ENCODE measurements around the gene FSTL3. TPM values are rescaled to one million over a fixed set of nuclear protein-coding genes. Genes with fewer than 3 reads are reported as not detected.

FSTL3 gene
- total RNA-seq, 2 experiments from 2014 or later: 3.4 to 7.3 TPM

GRCh38 chr19:681029-682019 is 5.1 kb downstream of the FSTL3 start:
- peak overlapping the region; percentile 87 for H2AFZ ChIP-seq (ENCODE audit: low read length)
- no peaks in the 10 kb centered on the region for H3K79me2 ChIP-seq (ENCODE audit: insufficient read depth, low read depth, low read length)
- intact Hi-C loops (cut with micrococcal nuclease; ENCODE audit: unreplicated experiment): loop anchor here (2.0 to 5.0 kb wide), 2 partner anchors 21 to 51 kb away; no protein-coding TSS in a partner anchor
- peak overlapping the region; percentile 67 for H3K4me3 ChIP-seq (ENCODE audit: low read depth, low read length, poor library complexity, severe bottlenecking)
- H3K4me2 ChIP-seq (ENCODE audit: low read length): peak overlapping the region; percentile 85
- peak overlapping the region; percentile 65 for H3K27ac ChIP-seq (ENCODE audit: low read depth, low read length, poor library complexity, severe bottlenecking)
- TF ChIP-seq, protein P1, sequence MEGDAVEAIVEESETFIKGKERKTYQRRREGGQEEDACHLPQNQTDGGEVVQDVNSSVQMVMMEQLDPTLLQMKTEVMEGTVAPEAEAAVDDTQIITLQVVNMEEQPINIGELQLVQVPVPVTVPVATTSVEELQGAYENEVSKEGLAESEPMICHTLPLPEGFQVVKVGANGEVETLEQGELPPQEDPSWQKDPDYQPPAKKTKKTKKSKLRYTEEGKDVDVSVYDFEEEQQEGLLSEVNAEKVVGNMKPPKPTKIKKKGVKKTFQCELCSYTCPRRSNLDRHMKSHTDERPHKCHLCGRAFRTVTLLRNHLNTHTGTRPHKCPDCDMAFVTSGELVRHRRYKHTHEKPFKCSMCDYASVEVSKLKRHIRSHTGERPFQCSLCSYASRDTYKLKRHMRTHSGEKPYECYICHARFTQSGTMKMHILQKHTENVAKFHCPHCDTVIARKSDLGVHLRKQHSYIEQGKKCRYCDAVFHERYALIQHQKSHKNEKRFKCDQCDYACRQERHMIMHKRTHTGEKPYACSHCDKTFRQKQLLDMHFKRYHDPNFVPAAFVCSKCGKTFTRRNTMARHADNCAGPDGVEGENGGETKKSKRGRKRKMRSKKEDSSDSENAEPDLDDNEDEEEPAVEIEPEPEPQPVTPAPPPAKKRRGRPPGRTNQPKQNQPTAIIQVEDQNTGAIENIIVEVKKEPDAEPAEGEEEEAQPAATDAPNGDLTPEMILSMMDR (conservative IDR thresholded peaks at IDR 0.05; ENCODE audit: low read length): no peak
- TF ChIP-seq EZH2phosphoT487 (IDR thresholded peaks at IDR 0.05; ENCODE audit: borderline replicate concordance, low read depth, low read length): no peak
- ChIA-PET CTCF (ENCODE audit: unreplicated experiment) (no interaction called here), POLR2A (interaction anchor here (1.2 kb wide), 1 partner anchor 22 kb away, joined by 4 read pairs; no protein-coding TSS in a partner anchor)
- BruUV-seq (replicated peaks): no TSS peak
- no peaks in the 10 kb centered on the region; the same call in 1 of the 2 replicates for H4K20me1 ChIP-seq (ENCODE audit: insufficient read depth, low read length)
- H3K9me3 ChIP-seq (ENCODE audit: low read length): no peaks in the 10 kb centered on the region
- no peaks in the 10 kb centered on the region for H3K9me2 ChIP-seq (ENCODE audit: insufficient read depth, low read length)
- peaks cover 10% of the 10 kb centered on the region for H3K4me1 ChIP-seq (ENCODE audit: insufficient read depth, low read length, poor library complexity, severe bottlenecking)
- no peaks in the 10 kb centered on the region for H3K36me3 ChIP-seq (ENCODE audit: insufficient read depth, low read length)
- peak; percentile 93 for DNase-seq (ENCODE audit: low spot score)

DNA sequence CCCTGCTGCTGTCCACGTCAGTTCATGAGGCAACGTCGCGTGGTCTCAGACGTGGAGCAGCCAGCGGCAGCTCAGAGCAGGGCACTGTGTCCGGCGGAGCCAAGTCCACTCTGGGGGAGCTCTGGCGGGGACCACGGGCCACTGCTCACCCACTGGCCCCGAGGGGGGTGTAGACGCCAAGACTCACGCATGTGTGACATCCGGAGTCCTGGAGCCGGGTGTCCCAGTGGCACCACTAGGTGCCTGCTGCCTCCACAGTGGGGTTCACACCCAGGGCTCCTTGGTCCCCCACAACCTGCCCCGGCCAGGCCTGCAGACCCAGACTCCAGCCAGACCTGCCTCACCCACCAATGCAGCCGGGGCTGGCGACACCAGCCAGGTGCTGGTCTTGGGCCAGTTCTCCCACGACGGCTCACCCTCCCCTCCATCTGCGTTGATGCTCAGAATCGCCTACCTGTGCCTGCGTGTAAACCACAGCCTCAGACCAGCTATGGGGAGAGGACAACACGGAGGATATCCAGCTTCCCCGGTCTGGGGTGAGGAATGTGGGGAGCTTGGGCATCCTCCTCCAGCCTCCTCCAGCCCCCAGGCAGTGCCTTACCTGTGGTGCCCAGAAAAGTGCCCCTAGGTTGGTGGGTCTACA is 6.6 kb downstream of the FSTL3 start:
- no peak overlapping the region for H3K4me3 ChIP-seq (ENCODE audit: low read depth, low read length, poor library complexity, severe bottlenecking)
- POLR2A ChIA-PET: no interaction called here
- no peaks in the 10 kb centered on the region for H3K9me2 ChIP-seq (ENCODE audit: insufficient read depth, low read length)
- peaks cover 10% of the 10 kb centered on the region for H3K4me1 ChIP-seq (ENCODE audit: insufficient read depth, low read length, poor library complexity, severe bottlenecking)
- H3K79me2 ChIP-seq (ENCODE audit: insufficient read depth, low read depth, low read length): no peaks in the 10 kb centered on the region
- H3K9me3 ChIP-seq (ENCODE audit: low read length): no peaks in the 10 kb centered on the region
- no peaks in the 10 kb centered on the region for H3K36me3 ChIP-seq (ENCODE audit: insufficient read depth, low read length)
- TF ChIP-seq, protein P1 (conservative IDR thresholded peaks at IDR 0.05; ENCODE audit: low read length): no peak
- TF ChIP-seq EZH2phosphoT487 (IDR thresholded peaks at IDR 0.05; ENCODE audit: borderline replicate concordance, low read depth, low read length): no peak
- no peaks in the 10 kb centered on the region; the same call in 1 of the 2 replicates for H4K20me1 ChIP-seq (ENCODE audit: insufficient read depth, low read length)
- DNase-seq (ENCODE audit: low spot score): no peak
- intact Hi-C loops (cut with micrococcal nuclease; ENCODE audit: unreplicated experiment): loop anchor here (5.0 kb wide), 1 partner anchor 50 kb away; no protein-coding TSS in a partner anchor
- BruUV-seq (replicated peaks): no TSS peak
- H3K27ac ChIP-seq (ENCODE audit: low read depth, low read length, poor library complexity, severe bottlenecking): no peak overlapping the region
- no peak overlapping the region for H3K4me2 ChIP-seq (ENCODE audit: low read length)
- no peak overlapping the region for H2AFZ ChIP-seq (ENCODE audit: low read length)
- CTCF ChIA-PET (ENCODE audit: unreplicated experiment): no interaction called here

All from OCI-LY7 (cell line).